HepG2 (cell line): ENCODE data around the gene ECHS1. TPM values are rescaled to one million over a fixed set of nuclear protein-coding genes. Genes with fewer than 3 reads are reported as not detected.

ENCODE experiments used
- CERS6 ChIP-seq: sonication (generic); formaldehyde crosslinking; IDR thresholded peaks from 2 replicates; pipeline ENCODE4 v1.5.0; 2020; ENCODE audit warnings: missing genetic modification reagents
- DR1 ChIP-seq: sonication (generic); formaldehyde crosslinking; IDR thresholded peaks from 2 replicates; pipeline ENCODE4 v1.8.0; 2021; ENCODE audit warnings: mild to moderate bottlenecking, missing genetic modification reagents, inconsistent platforms
- JDP2 ChIP-seq: sonication (generic); formaldehyde crosslinking; IDR thresholded peaks from 2 replicates; pipeline ENCODE4 v1.8.1; 2022; ENCODE audit warnings: missing genetic modification reagents, borderline replicate concordance
- MTA3 ChIP-seq: sonication (generic); formaldehyde crosslinking; IDR thresholded peaks from 2 replicates; pipeline ENCODE4 v1.4.0; 2020; ENCODE audit warnings: missing genetic modification reagents
- NR2C2 ChIP-seq: sonication (generic); formaldehyde crosslinking; IDR thresholded peaks from 2 replicates; pipeline ENCODE4 v1.4.0; 2020; ENCODE audit warnings: missing genetic modification reagents, mild to moderate bottlenecking, moderate library complexity, borderline replicate concordance
- RCOR2 ChIP-seq: IDR thresholded peaks from 2 replicates; pipeline ENCODE4 v1.6.1; 2016; ENCODE audit warnings: missing biosample characterization, missing genetic modification reagents
- SIX4 ChIP-seq: sonication (generic); formaldehyde crosslinking; IDR thresholded peaks from 2 replicates; pipeline ENCODE4 v1.4.0; 2020; ENCODE audit warnings: missing genetic modification reagents
- TEAD2 ChIP-seq: sonication (generic); formaldehyde crosslinking; IDR thresholded peaks from 2 replicates; pipeline ENCODE4 v1.9.0; 2021; ENCODE audit warnings: missing genetic modification reagents
- TRAFD1 ChIP-seq: sonication (generic); formaldehyde crosslinking; IDR thresholded peaks from 2 replicates; pipeline ENCODE4 v1.5.1; 2020; ENCODE audit warnings: missing genetic modification reagents, mild to moderate bottlenecking, borderline replicate concordance
- ZBTB44 ChIP-seq: sonication (generic); formaldehyde crosslinking; IDR thresholded peaks from 2 replicates; pipeline ENCODE4 v1.4.0; 2020; ENCODE audit warnings: missing genetic modification reagents
- ZNF264 ChIP-seq: sonication (generic); formaldehyde crosslinking; IDR thresholded peaks from 2 replicates; pipeline ENCODE4 v1.4.0; 2020; ENCODE audit warnings: missing genetic modification reagents
- ZNF513 ChIP-seq: sonication (generic); formaldehyde crosslinking; conservative IDR thresholded peaks from 2 replicates; pipeline ENCODE4 v1.5.0; 2020; ENCODE audit warnings: missing genetic modification reagents
- ZNF781 ChIP-seq: sonication (generic); formaldehyde crosslinking; IDR thresholded peaks from 2 replicates; pipeline ENCODE4 v1.5.1; 2020; ENCODE audit warnings: borderline replicate concordance, mild to moderate bottlenecking, missing genetic modification reagents; ENCODE audit errors: not compliant biosample characterization
- polyA plus RNA-seq, 8 experiments: library from polyadenylated mRNA; depleted of rRNA in 3 of 8; stranded (reverse) in 7 of 8; unstranded in 1 of 8; fragments of >200 nt; fragmentation: Illumina TruSeq in 4 of 8; extraction: Trizol in 4 of 8; gene quantifications; 2 replicates each; pipeline versions ENCODE4 v1.2.1 to v1.2.3, GENCODE V29; 2011 to 2016; ENCODE audit warnings: low read depth in 4 of 8, missing spikeins in 1 of 8, mixed read lengths in 1 of 8; ENCODE audit not compliant: insufficient read depth in 1 of 8
- total RNA-seq, 5 experiments: library from RNA; depleted of rRNA; stranded (reverse); fragments of >200 nt; fragmentation: Illumina TruSeq; extraction: Trizol; gene quantifications; 2 replicates each; pipeline ENCODE4 v1.2.3, GENCODE V29; 2016; ENCODE audit warnings: low read depth in 1 of 5
- TF ChIP-seq, protein P1 (sequence below): sonication (generic); formaldehyde crosslinking; IDR thresholded peaks from 2 replicates; pipeline ENCODE4 v1.5.0; 2020; ENCODE audit warnings: missing genetic modification reagents
- TF ChIP-seq, protein P2 (sequence below): IDR thresholded peaks from 2 replicates; pipeline ENCODE4 v1.6.1; 2016; ENCODE audit warnings: mild to moderate bottlenecking, missing biosample characterization, missing genetic modification reagents
- TF ChIP-seq, protein P3 (sequence below): sonication (generic); formaldehyde crosslinking; IDR thresholded peaks from 2 replicates; pipeline ENCODE4 v1.4.0; 2020; ENCODE audit warnings: missing genetic modification reagents

ECHS1 gene
- total and polyA plus RNA-seq, 2 of the 13 experiments (the other 11 are each of a cell fraction or from before 2014, with no cell fraction given): 32.7 to 195 TPM

GRCh38 chr10:133358162-133358924 is 14.8 kb downstream of the ECHS1 start (continued):
- TF ChIP-seq, protein P1, sequence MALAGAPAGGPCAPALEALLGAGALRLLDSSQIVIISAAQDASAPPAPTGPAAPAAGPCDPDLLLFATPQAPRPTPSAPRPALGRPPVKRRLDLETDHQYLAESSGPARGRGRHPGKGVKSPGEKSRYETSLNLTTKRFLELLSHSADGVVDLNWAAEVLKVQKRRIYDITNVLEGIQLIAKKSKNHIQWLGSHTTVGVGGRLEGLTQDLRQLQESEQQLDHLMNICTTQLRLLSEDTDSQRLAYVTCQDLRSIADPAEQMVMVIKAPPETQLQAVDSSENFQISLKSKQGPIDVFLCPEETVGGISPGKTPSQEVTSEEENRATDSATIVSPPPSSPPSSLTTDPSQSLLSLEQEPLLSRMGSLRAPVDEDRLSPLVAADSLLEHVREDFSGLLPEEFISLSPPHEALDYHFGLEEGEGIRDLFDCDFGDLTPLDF: no peak
- TF ChIP-seq NR2C2 (CRISPR knock-in tag) (peak; percentile 57), MTA3 (CRISPR knock-in tag) (no peak), DR1 (CRISPR knock-in tag) (no peak), JDP2 (CRISPR knock-in tag) (no peak), ZNF264 (no peak), ZNF513 (CRISPR knock-in tag) (no peak), ZBTB44 (no peak), ZNF781 (no peak), RCOR2 (CRISPR knock-in tag) (no peak), TRAFD1 (CRISPR knock-in tag) (no peak), CERS6 (no peak), TEAD2 (CRISPR knock-in tag) (no peak), SIX4 (CRISPR knock-in tag) (no peak)
- TF ChIP-seq, protein P2, sequence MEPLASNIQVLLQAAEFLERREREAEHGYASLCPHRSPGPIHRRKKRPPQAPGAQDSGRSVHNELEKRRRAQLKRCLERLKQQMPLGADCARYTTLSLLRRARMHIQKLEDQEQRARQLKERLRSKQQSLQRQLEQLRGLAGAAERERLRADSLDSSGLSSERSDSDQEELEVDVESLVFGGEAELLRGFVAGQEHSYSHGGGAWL (CRISPR knock-in tag): no peak
- TF ChIP-seq, protein P3, sequence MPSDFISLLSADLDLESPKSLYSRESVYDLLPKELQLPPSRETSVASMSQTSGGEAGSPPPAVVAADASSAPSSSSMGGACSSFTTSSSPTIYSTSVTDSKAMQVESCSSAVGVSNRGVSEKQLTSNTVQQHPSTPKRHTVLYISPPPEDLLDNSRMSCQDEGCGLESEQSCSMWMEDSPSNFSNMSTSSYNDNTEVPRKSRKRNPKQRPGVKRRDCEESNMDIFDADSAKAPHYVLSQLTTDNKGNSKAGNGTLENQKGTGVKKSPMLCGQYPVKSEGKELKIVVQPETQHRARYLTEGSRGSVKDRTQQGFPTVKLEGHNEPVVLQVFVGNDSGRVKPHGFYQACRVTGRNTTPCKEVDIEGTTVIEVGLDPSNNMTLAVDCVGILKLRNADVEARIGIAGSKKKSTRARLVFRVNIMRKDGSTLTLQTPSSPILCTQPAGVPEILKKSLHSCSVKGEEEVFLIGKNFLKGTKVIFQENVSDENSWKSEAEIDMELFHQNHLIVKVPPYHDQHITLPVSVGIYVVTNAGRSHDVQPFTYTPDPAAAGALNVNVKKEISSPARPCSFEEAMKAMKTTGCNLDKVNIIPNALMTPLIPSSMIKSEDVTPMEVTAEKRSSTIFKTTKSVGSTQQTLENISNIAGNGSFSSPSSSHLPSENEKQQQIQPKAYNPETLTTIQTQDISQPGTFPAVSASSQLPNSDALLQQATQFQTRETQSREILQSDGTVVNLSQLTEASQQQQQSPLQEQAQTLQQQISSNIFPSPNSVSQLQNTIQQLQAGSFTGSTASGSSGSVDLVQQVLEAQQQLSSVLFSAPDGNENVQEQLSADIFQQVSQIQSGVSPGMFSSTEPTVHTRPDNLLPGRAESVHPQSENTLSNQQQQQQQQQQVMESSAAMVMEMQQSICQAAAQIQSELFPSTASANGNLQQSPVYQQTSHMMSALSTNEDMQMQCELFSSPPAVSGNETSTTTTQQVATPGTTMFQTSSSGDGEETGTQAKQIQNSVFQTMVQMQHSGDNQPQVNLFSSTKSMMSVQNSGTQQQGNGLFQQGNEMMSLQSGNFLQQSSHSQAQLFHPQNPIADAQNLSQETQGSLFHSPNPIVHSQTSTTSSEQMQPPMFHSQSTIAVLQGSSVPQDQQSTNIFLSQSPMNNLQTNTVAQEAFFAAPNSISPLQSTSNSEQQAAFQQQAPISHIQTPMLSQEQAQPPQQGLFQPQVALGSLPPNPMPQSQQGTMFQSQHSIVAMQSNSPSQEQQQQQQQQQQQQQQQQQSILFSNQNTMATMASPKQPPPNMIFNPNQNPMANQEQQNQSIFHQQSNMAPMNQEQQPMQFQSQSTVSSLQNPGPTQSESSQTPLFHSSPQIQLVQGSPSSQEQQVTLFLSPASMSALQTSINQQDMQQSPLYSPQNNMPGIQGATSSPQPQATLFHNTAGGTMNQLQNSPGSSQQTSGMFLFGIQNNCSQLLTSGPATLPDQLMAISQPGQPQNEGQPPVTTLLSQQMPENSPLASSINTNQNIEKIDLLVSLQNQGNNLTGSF (CRISPR knock-in tag): no peak
